ENCODE results near the gene CCDC187.

DNA sequence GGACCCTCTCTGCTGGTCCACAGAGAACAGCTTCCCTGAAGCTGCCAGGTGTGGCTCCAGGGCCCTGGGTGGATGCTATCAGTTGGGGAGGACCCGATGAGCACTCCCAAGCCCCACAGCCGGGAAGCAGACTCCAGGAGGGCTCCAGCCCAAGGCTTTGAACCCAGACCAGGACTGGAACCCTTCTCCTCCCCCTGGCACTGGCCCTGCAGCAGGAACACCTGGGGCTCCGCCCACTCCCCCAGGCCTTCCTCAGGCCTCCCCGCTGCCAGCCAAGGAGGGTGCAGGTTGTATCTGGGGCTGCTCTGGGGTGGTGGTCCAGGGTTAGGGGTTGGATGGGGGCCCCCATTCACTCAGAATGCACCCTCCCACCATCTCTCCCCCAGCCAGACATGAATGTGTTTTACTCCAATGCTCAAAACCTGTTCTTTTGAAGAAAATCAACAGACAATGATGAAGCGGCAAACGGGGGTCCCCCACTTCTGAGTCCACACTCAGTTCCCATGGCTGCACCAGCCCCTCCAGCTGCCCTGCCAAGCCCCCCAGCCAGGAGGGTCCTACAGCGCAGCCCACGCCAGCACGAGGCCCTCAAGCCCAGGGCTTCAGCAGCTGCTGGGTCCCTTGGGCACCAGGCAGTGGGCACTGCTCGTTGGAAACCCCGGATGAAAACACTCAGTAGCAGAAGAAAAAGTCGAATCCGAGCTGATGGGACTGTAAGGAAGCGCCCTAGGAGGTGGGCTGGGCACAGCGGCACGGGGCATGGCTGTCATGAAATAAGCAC is 23.2 kb downstream of the CCDC187 start:
- TF ChIP-seq POLR2AphosphoS5 (IDR thresholded peaks at IDR 0.05): no peak
- TF ChIP-seq, protein P1, sequence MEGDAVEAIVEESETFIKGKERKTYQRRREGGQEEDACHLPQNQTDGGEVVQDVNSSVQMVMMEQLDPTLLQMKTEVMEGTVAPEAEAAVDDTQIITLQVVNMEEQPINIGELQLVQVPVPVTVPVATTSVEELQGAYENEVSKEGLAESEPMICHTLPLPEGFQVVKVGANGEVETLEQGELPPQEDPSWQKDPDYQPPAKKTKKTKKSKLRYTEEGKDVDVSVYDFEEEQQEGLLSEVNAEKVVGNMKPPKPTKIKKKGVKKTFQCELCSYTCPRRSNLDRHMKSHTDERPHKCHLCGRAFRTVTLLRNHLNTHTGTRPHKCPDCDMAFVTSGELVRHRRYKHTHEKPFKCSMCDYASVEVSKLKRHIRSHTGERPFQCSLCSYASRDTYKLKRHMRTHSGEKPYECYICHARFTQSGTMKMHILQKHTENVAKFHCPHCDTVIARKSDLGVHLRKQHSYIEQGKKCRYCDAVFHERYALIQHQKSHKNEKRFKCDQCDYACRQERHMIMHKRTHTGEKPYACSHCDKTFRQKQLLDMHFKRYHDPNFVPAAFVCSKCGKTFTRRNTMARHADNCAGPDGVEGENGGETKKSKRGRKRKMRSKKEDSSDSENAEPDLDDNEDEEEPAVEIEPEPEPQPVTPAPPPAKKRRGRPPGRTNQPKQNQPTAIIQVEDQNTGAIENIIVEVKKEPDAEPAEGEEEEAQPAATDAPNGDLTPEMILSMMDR (IDR thresholded peaks at IDR 0.05): no peak
- TF ChIP-seq POLR2A (IDR thresholded peaks at IDR 0.05): no peak
- no peak for TF ChIP-seq EP300 (IDR thresholded peaks at IDR 0.05)

Measured in upper lobe of left lung (tissue), 4 donors.